Endodermal cell (in vitro differentiated cells): ENCODE data around the gene MUC13. TPM values are rescaled to one million over a fixed set of nuclear protein-coding genes. Genes with fewer than 3 reads are reported as not detected.

Experiments
- DNase-seq: peaks from one replicate; pipeline ENCODE4 v3.0.0-alpha.2; 2017
- H3K27ac ChIP-seq: 2 replicates; pipeline ENCODE4 v1.5.1; 2013; ENCODE audit warnings: mild to moderate bottlenecking, low read depth, low read length, moderate library complexity
- H3K27me3 ChIP-seq: 2 replicates; pipeline ENCODE4 v1.6.1; 2013; ENCODE audit warnings: mild to moderate bottlenecking, low read length, moderate library complexity; ENCODE audit not compliant: insufficient read depth, control insufficient read depth, poor library complexity, severe bottlenecking
- H3K36me3 ChIP-seq: 2 replicates; pipeline ENCODE4 v1.7.0; 2013; ENCODE audit warnings: mild to moderate bottlenecking, low read length, moderate library complexity; ENCODE audit not compliant: control insufficient read depth, insufficient read depth
- H3K4me1 ChIP-seq: one replicate; pipeline ENCODE4 v1.7.0; 2013; ENCODE audit warnings: low read length; ENCODE audit not compliant: control insufficient read depth, insufficient read depth
- H3K4me3 ChIP-seq: 2 replicates; pipeline ENCODE4 v1.5.1; 2013; ENCODE audit warnings: mild to moderate bottlenecking, low read length, moderate library complexity
- H3K9ac ChIP-seq: 2 replicates; pipeline ENCODE4 v1.6.1; 2013; ENCODE audit warnings: mild to moderate bottlenecking, low read length, moderate library complexity; ENCODE audit not compliant: poor library complexity, severe bottlenecking; ENCODE audit errors: extremely low read depth
- H3K9me3 ChIP-seq: 2 replicates; pipeline ENCODE4 v1.6.1; 2013; ENCODE audit warnings: mild to moderate bottlenecking, low read length, moderate library complexity; ENCODE audit not compliant: control insufficient read depth
- H3K27ac Mint-ChIP-seq: 2 replicates; pipeline ENCODE4 v1.8.0; 2020; ENCODE audit warnings: mixed read lengths
- H3K27me3 Mint-ChIP-seq: 2 replicates; pipeline ENCODE4 v1.8.0; 2021; ENCODE audit warnings: mild to moderate bottlenecking, mixed read lengths; ENCODE audit not compliant: insufficient read depth
- H3K36me3 Mint-ChIP-seq: 2 replicates; pipeline ENCODE4 v1.8.0; 2020; ENCODE audit warnings: low read depth, mixed read lengths
- H3K4me1 Mint-ChIP-seq: 2 replicates; pipeline ENCODE4 v1.8.0; 2020; ENCODE audit warnings: mixed read lengths
- H3K4me3 Mint-ChIP-seq: 2 replicates; pipeline ENCODE4 v1.8.0; 2020; ENCODE audit warnings: mild to moderate bottlenecking, moderate library complexity, mixed read lengths
- H3K9me3 Mint-ChIP-seq: 2 replicates; pipeline ENCODE4 v1.8.0; 2020; ENCODE audit warnings: mild to moderate bottlenecking, mixed read lengths
- CTCF ChIP-seq: fragments of 200-600 bp; sonication (generic); conservative IDR thresholded peaks from 2 replicates; pipeline ENCODE4 v1.5.0; 2021; ENCODE audit warnings: antibody characterized with exemption, mild to moderate bottlenecking
- WGBS, 2 experiments: methylation state at CpG; one replicate each; pipeline versions ENCODE4 v1.1.5 to v1.1.7; 2013; ENCODE audit warnings: missing lambda C conversion rate in 2 of 2, mixed read lengths in 1 of 2; ENCODE audit not compliant: insufficient coverage in 1 of 2, insufficient read length in 1 of 2; 5-methylcytosine and 5-hydroxymethylcytosine counted together
- total RNA-seq, 2 donors: library from RNA; stranded (reverse); fragmentation: NEBNext Ultra II Directional in 1 of 2; extraction: Animal tissue kit (Norgen Biotek cat#: 25700) in 1 of 2; gene quantifications; 2 replicates in 1 of 2; 3 replicates in 1 of 2; pipeline ENCODE4 v1.2.1, GENCODE V29; 2021

MUC13 gene
- total RNA-seq, 2 donors from 2014 or later: 0.15 TPM; not detected in 1

DNA sequence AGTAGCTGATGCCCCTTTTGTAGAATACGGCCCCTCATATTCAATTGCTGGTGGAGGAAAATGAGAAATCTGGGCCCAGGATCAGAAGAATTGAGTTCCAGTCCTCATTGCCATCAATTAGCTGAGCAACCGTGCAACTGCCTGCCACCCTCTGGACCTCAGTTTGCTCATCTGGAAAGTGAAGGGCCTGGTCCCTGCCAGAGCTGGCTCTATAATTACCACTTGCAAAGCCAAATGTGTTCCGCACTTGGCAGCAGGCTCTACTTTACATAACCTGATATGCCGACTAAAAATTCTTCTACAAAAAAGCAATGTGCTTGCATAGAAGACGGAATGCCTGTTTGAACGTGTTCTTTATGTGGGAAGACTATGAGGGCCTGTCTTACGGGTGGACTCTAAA lies 38.8 kb downstream of the MUC13 start:
- H3K4me3 Mint-ChIP-seq: no peak overlapping the region
- H3K36me3 Mint-ChIP-seq: peaks cover 5% of the 10 kb centered on the region
- no peaks in the 10 kb centered on the region for H3K36me3 ChIP-seq
- no peak for DNase-seq
- H3K9ac ChIP-seq: no peak overlapping the region
- no peak overlapping the region for H3K4me3 ChIP-seq
- H3K27me3 Mint-ChIP-seq: no peaks in the 10 kb centered on the region
- peaks cover 7% of the 10 kb centered on the region for H3K4me1 Mint-ChIP-seq
- H3K27me3 ChIP-seq: no peaks in the 10 kb centered on the region
- H3K4me1 ChIP-seq: no peaks in the 10 kb centered on the region
- H3K27ac ChIP-seq: no peak overlapping the region
- H3K9me3 ChIP-seq: no peaks in the 10 kb centered on the region
- TF ChIP-seq CTCF: no peak
- no peak overlapping the region for H3K27ac Mint-ChIP-seq
- no peaks in the 10 kb centered on the region for H3K9me3 Mint-ChIP-seq
- WGBS, 2 experiments: 95 to 100% methylated on average over 6 to 7 of the region's 7 CpGs

DNA sequence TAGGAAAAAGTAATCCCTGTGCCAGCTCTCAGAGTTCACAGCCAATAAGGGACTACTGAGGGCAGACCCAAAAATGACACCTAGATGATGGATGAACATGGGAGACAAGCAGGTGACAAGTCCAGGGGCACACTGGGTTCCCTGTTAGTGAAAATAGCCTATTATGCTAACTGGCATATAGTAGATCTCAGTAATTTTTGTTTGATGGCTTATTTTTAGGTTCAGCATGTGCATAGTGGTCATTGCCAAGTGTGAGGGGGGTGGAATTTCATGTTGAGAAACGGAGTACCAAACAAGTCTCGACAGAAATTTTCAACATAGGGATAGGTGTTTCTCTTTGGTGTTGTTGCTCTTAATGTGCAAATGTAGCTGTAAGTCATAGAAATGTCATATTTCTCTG lies 41.0 kb downstream of the MUC13 start:
- no peak for TF ChIP-seq CTCF
- Histone ChIP-seq H3K4me1 (peaks cover 10% of the 10 kb centered on the region), H3K9me3 (no peaks in the 10 kb centered on the region), H3K27ac (no peak overlapping the region), H3K27me3 (no peaks in the 10 kb centered on the region), H3K36me3 (no peaks in the 10 kb centered on the region), H3K9ac (no peak overlapping the region), H3K4me3 (no peak overlapping the region)
- no peaks in the 10 kb centered on the region for H3K27me3 Mint-ChIP-seq
- H3K36me3 Mint-ChIP-seq: peaks cover 5% of the 10 kb centered on the region
- no peak for DNase-seq
- H3K4me1 Mint-ChIP-seq: peaks cover 20% of the 10 kb centered on the region
- H3K9me3 Mint-ChIP-seq: no peaks in the 10 kb centered on the region
- no peak overlapping the region for H3K4me3 Mint-ChIP-seq
- 96 to 100% methylated on average over 2 of the region's 2 CpGs for WGBS, 2 experiments
- no peak overlapping the region for H3K27ac Mint-ChIP-seq

DNA sequence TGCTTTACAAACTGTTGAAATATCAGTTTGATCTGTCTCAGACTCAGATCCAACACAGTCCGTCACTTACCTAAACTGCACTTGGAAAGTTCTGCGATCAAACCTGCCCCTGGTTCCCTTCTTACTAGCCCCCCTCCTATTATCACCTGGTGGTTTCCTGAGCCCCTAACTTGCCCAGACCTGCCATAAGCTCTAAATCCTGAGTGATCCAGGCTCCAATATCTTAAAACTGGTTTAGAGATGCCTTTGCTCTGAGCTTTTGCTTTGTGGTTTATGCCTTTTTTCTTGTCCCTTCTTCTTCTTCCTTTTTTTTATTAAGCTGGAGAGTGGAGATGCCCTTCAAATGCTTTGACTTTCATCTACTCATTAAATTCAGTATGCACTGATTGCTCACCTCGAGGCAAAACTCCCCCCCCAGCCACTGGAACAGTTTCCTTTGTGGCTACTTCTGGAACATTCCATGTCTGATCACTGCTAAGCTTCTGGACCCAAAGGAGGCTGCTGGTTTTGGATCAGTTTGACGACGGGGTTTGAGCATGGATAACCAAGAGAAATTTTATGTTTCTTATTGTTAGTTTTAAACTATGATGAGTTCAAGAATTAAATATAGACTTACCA lies 43.9 kb downstream of the MUC13 start:
- 91 to 93% methylated on average over 3 to 5 of the region's 5 CpGs for WGBS, 2 experiments
- no peak overlapping the region for H3K4me3 ChIP-seq
- peaks cover 11% of the 10 kb centered on the region for H3K4me1 ChIP-seq
- H3K36me3 ChIP-seq: no peaks in the 10 kb centered on the region
- Mint-ChIP-seq H3K36me3 (peaks cover 5% of the 10 kb centered on the region), H3K4me1 (peaks cover 31% of the 10 kb centered on the region), H3K9me3 (no peaks in the 10 kb centered on the region), H3K4me3 (no peak overlapping the region), H3K27ac (peak overlapping the region; percentile 97), H3K27me3 (no peaks in the 10 kb centered on the region)
- H3K27me3 ChIP-seq: no peaks in the 10 kb centered on the region
- H3K9ac ChIP-seq: no peak overlapping the region
- no peaks in the 10 kb centered on the region for H3K9me3 ChIP-seq
- DNase-seq: no peak
- no peak overlapping the region for H3K27ac ChIP-seq
- TF ChIP-seq CTCF: no peak
